ENCODE results near the gene CPED1.

CPED1 gene

GRCh38 chr7:121202834-121203233 lies 214.3 kb downstream of the CPED1 start:
- H3K9ac ChIP-seq (ENCODE audit: low read length), result no peak overlapping the region
- H3K4me2 ChIP-seq (ENCODE audit: low read depth, low read length), result no peak overlapping the region
- no peak for DNase-seq

GRCh38 chr7:121204537-121204936 lies 216.0 kb downstream of the CPED1 start:
- no peak overlapping the region for H3K27ac ChIP-seq (ENCODE audit: low read length)
- no peaks in the 10 kb centered on the region for H3K27me3 ChIP-seq (replicated peaks; ENCODE audit: insufficient read depth, low read length)
- no peak for DNase-seq
- H3K4me1 ChIP-seq (ENCODE audit: low read length), result peaks cover 9% of the 10 kb centered on the region; the same call in 1 of the 2 replicates
- H3K4me2 ChIP-seq (ENCODE audit: low read depth, low read length), result no peak overlapping the region
- H3K4me3 ChIP-seq (ENCODE audit: low read length), result no peak overlapping the region
- H3K9me2 ChIP-seq (replicated peaks; ENCODE audit: insufficient read depth, low read length), result no peaks in the 10 kb centered on the region
- no peaks in the 10 kb centered on the region for H4K20me1 ChIP-seq (ENCODE audit: insufficient read depth, low read length)
- no peak overlapping the region for H2AFZ ChIP-seq (ENCODE audit: low read length)
- no peaks in the 10 kb centered on the region for H3K9me3 ChIP-seq (replicated peaks; ENCODE audit: insufficient read depth, low read length)
- no peak overlapping the region for H3K9ac ChIP-seq (ENCODE audit: low read length)
- no peaks in the 10 kb centered on the region for H3K79me2 ChIP-seq (ENCODE audit: low read length)
- H3F3A ChIP-seq (ENCODE audit: insufficient read depth, low read length), result no peaks in the 10 kb centered on the region
- H3K36me3 ChIP-seq (replicated peaks; ENCODE audit: insufficient read depth, low read length), result no peaks in the 10 kb centered on the region; the same call in 1 of the 2 replicates
- TF ChIP-seq CTCF (IDR thresholded peaks at IDR 0.05; ENCODE audit: low read length) (no peak), EZH2phosphoT487 (IDR thresholded peaks at IDR 0.05; ENCODE audit: low read length) (no peak), EZH2 (optimal IDR thresholded peaks at IDR 0.05; ENCODE audit: low read depth, low read length) (no peak)

More at GRCh38 chr7:121202834-121203233, 214.3 kb downstream of the CPED1 start:
- no peaks in the 10 kb centered on the region; the same call in 1 of the 2 replicates for H3K36me3 ChIP-seq (replicated peaks; ENCODE audit: insufficient read depth, low read length)
- no peak for TF ChIP-seq EZH2phosphoT487 (IDR thresholded peaks at IDR 0.05; ENCODE audit: low read length)
- no peak for TF ChIP-seq CTCF (IDR thresholded peaks at IDR 0.05; ENCODE audit: low read length)
- no peaks in the 10 kb centered on the region for H3K27me3 ChIP-seq (replicated peaks; ENCODE audit: insufficient read depth, low read length)
- H4K20me1 ChIP-seq (ENCODE audit: insufficient read depth, low read length), result no peaks in the 10 kb centered on the region
- H3F3A ChIP-seq (ENCODE audit: insufficient read depth, low read length), result no peaks in the 10 kb centered on the region
- no peaks in the 10 kb centered on the region for H3K9me3 ChIP-seq (replicated peaks; ENCODE audit: insufficient read depth, low read length)
- H2AFZ ChIP-seq (ENCODE audit: low read length), result no peak overlapping the region
- no peak overlapping the region for H3K4me3 ChIP-seq (ENCODE audit: low read length)
- no peaks in the 10 kb centered on the region for H3K79me2 ChIP-seq (ENCODE audit: low read length)
- H3K27ac ChIP-seq (ENCODE audit: low read length), result no peak overlapping the region
- no peaks in the 10 kb centered on the region for H3K9me2 ChIP-seq (replicated peaks; ENCODE audit: insufficient read depth, low read length)
- peaks cover 9% of the 10 kb centered on the region; the same call in 1 of the 2 replicates for H3K4me1 ChIP-seq (ENCODE audit: low read length)

- no peak for DNase-seq
- Histone ChIP-seq H3K27me3 (replicated peaks; ENCODE audit: insufficient read depth, low read length) (no peaks in the 10 kb centered on the region), H3K9ac (ENCODE audit: low read length) (no peak overlapping the region), H3K9me2 (replicated peaks; ENCODE audit: insufficient read depth, low read length) (no peaks in the 10 kb centered on the region), H3K4me1 (ENCODE audit: low read length) (peaks cover 9% of the 10 kb centered on the region; the same call in 1 of the 2 replicates), H3K79me2 (ENCODE audit: low read length) (no peaks in the 10 kb centered on the region), H3K4me3 (ENCODE audit: low read length) (no peak overlapping the region), H3K36me3 (replicated peaks; ENCODE audit: insufficient read depth, low read length) (no peaks in the 10 kb centered on the region; the same call in 1 of the 2 replicates), H3F3A (ENCODE audit: insufficient read depth, low read length) (no peaks in the 10 kb centered on the region), H3K4me2 (ENCODE audit: low read depth, low read length) (no peak overlapping the region), H3K27ac (ENCODE audit: low read length) (no peak overlapping the region), H2AFZ (ENCODE audit: low read length) (no peak overlapping the region), H3K9me3 (replicated peaks; ENCODE audit: insufficient read depth, low read length) (no peaks in the 10 kb centered on the region), H4K20me1 (ENCODE audit: insufficient read depth, low read length) (no peaks in the 10 kb centered on the region)
- no peak for TF ChIP-seq EZH2 (optimal IDR thresholded peaks at IDR 0.05; ENCODE audit: low read depth, low read length)
- TF ChIP-seq CTCF (IDR thresholded peaks at IDR 0.05; ENCODE audit: low read length), result no peak
- no peak for TF ChIP-seq EZH2phosphoT487 (IDR thresholded peaks at IDR 0.05; ENCODE audit: low read length)
These were observed 217.3 kb downstream of the CPED1 start for GRCh38 chr7:121205777-121206176.
